Body of pancreas (tissue), 4 donors: ENCODE data around the gene PFKL. TPM values are rescaled to one million over a fixed set of nuclear protein-coding genes. Genes with fewer than 3 reads are reported as not detected.

Source experiments
- ATAC-seq: fragments of 150-250 bp; one replicate; pipeline ENCODE4 v1.9.1; 2016
- DNase-seq, 4 donors: peaks; one replicate each; pipeline ENCODE4 v3.0.0-alpha.2; 2019
- H3K27ac ChIP-seq, 4 donors: fragments of 200-600 bp; sonication (generic); 1 replicate in 3 of 4; 2 replicates in 1 of 4; pipeline versions ENCODE4 v1.5.1 to v1.6.1; 2016 to 2019; ENCODE audit warnings: mild to moderate bottlenecking in 1 of 4, mixed read lengths in 1 of 4, moderate library complexity in 1 of 4
- H3K27me3 ChIP-seq, 2 donors: fragments of 200-600 bp; sonication (generic); one replicate each; pipeline ENCODE4 v1.6.0; 2016; ENCODE audit warnings: mild to moderate bottlenecking in 1 of 2
- H3K36me3 ChIP-seq, 2 donors: fragments of 200-600 bp; sonication (generic); replicated peaks in 1 of 2; 2 replicates each; pipeline ENCODE4 v1.5.1; 2016; ENCODE audit warnings: low read depth in 2 of 2; ENCODE audit not compliant: insufficient read depth in 1 of 2
- H3K4me1 ChIP-seq: fragments of 200-600 bp; sonication (generic); one replicate; pipeline ENCODE4 v1.6.0; 2016
- H3K4me3 ChIP-seq, 2 donors: fragments of 200-600 bp; sonication (generic); 1 replicate in 1 of 2; 2 replicates in 1 of 2; pipeline ENCODE4 v1.5.1; 2016 to 2019
- H3K9me3 ChIP-seq, 3 donors: fragments of 200-600 bp; sonication (generic); 1 replicate in 2 of 3; 2 replicates in 1 of 3; pipeline ENCODE4 v1.5.1; 2016
- POLR2A ChIP-seq, 3 donors: fragments of 450-650 bp; IDR thresholded peaks; one replicate each; pipeline ENCODE4 v1.6.1; 2016; ENCODE audit warnings: antibody characterized with exemption in 3 of 3, mild to moderate bottlenecking in 2 of 3
- WGBS, 2 donors: methylation state at CpG; one replicate each; pipeline ENCODE4 v1.1.5; 2017; 5-methylcytosine and 5-hydroxymethylcytosine counted together
- intact Hi-C: fragments of 100-400 bp; cut with DNase I; formaldehyde crosslinking; loops from one replicate; pipeline ENCODE4 v1.15.1; 2023
- total RNA-seq, 2 donors: library from RNA; depleted of rRNA; stranded (reverse); fragments of >200 nt; gene quantifications; one replicate each; pipeline ENCODE4 v1.1.0, GENCODE V29; 2016
- TF ChIP-seq, protein P1 (sequence below), 7 experiments: fragments of 450-650 bp in 4 of 7; fragments of 200-600 bp in 3 of 7; sonication (generic) in 3 of 7; IDR thresholded peaks; one replicate each; pipeline ENCODE4 v1.5.1; 2016 to 2019; ENCODE audit warnings: antibody characterized with exemption in 7 of 7

Gene PFKL
- total RNA-seq, 2 donors from 2014 or later, result 56.8 to 104 TPM

DNA sequence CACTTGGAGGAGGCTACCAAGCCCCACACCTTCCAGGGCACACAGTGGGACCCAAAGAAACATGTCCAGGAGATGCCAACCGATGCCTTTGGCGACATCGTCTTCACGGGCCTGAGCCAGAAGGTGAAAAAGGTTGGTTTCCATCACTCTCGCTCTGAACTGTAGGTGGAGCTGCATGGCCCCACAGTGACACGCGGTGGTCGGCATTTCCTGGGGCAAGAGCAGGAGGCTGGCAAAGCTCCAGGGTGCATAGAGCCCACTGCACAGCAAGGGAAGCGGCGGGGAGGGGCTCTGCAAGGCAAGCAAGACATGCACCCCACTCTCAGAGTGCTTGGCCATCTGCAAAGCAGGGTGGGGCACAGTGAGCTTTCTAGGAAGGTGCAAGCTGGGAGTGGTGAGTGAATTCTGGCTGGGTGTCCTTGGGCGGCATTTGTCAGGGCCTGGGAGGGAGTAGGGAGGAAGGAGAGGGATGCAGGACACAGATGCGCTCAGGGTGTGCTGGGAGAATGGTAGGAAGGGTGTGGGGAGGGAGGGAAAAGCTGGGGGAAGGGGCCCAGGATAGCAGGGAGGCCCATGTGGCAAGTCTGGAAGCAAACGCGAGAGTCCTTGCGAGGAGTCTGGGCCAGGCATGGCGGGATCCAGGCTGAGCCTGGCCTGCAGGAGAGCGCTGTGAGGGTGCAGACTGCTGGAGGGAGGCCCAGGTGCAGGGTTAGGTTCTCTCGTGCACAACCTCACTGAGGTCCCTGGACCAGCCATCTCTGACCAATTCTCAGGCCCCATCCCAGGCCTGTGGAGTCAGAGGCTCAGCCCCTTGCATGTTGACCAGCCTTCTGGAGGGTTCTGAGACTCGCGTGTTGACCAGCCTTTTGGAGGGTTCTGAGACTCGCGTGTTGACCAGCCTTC, 64.5 kb downstream of the PFKL start:
- H3K27ac ChIP-seq, result no peak overlapping the region
- WGBS, 2 donors, result 70 to 77% methylated on average over 21 to 22 of the region's 22 CpGs
- H3K36me3 ChIP-seq, result no peaks in the 10 kb centered on the region
- intact Hi-C loops, result no loop called here
- no peak overlapping the region for H3K4me3 ChIP-seq
- DNase-seq (no peak), ATAC-seq (no peak)
- no peaks in the 10 kb centered on the region for H3K4me1 ChIP-seq
- no peaks in the 10 kb centered on the region for H3K9me3 ChIP-seq
- TF ChIP-seq POLR2A (IDR thresholded peaks at IDR 0.05), result no peak
- TF ChIP-seq, protein P1, sequence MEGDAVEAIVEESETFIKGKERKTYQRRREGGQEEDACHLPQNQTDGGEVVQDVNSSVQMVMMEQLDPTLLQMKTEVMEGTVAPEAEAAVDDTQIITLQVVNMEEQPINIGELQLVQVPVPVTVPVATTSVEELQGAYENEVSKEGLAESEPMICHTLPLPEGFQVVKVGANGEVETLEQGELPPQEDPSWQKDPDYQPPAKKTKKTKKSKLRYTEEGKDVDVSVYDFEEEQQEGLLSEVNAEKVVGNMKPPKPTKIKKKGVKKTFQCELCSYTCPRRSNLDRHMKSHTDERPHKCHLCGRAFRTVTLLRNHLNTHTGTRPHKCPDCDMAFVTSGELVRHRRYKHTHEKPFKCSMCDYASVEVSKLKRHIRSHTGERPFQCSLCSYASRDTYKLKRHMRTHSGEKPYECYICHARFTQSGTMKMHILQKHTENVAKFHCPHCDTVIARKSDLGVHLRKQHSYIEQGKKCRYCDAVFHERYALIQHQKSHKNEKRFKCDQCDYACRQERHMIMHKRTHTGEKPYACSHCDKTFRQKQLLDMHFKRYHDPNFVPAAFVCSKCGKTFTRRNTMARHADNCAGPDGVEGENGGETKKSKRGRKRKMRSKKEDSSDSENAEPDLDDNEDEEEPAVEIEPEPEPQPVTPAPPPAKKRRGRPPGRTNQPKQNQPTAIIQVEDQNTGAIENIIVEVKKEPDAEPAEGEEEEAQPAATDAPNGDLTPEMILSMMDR (IDR thresholded peaks at IDR 0.05), result no peak
- no peaks in the 10 kb centered on the region for H3K27me3 ChIP-seq

GRCh38 chr21:44365251-44365966, 65.6 kb downstream of the PFKL start:
- WGBS, 2 donors, result 79% methylated on average over 17 of the region's 18 CpGs; no CpG with 5 or more reads in 1 of the 2 donors
- no peaks in the 10 kb centered on the region for H3K9me3 ChIP-seq
- intact Hi-C loops, result no loop called here
- no peak overlapping the region for H3K4me3 ChIP-seq
- H3K36me3 ChIP-seq, result no peaks in the 10 kb centered on the region
- no peak for DNase-seq
- no peaks in the 10 kb centered on the region for H3K27me3 ChIP-seq
- H3K4me1 ChIP-seq, result peaks cover 5% of the 10 kb centered on the region
- ATAC-seq, result no peak
- TF ChIP-seq, protein P1 (IDR thresholded peaks at IDR 0.05), result no peak
- no peak for TF ChIP-seq POLR2A (IDR thresholded peaks at IDR 0.05)
- no peak overlapping the region for H3K27ac ChIP-seq

GRCh38 chr21:44365967-44366585, 66.2 kb downstream of the PFKL start:
- H3K27me3 ChIP-seq, result no peaks in the 10 kb centered on the region
- ATAC-seq, result no peak
- no peak overlapping the region for H3K4me3 ChIP-seq
- H3K9me3 ChIP-seq, result no peaks in the 10 kb centered on the region
- 80 to 83% methylated on average over 22 of the region's 22 CpGs for WGBS, 2 donors
- DNase-seq, result no peak
- intact Hi-C loops, result no loop called here
- H3K27ac ChIP-seq, result no peak overlapping the region
- peaks cover 9% of the 10 kb centered on the region for H3K4me1 ChIP-seq
- TF ChIP-seq POLR2A (IDR thresholded peaks at IDR 0.05), result no peak
- TF ChIP-seq, protein P1 (IDR thresholded peaks at IDR 0.05), result no peak
- H3K36me3 ChIP-seq, result no peaks in the 10 kb centered on the region

DNA sequence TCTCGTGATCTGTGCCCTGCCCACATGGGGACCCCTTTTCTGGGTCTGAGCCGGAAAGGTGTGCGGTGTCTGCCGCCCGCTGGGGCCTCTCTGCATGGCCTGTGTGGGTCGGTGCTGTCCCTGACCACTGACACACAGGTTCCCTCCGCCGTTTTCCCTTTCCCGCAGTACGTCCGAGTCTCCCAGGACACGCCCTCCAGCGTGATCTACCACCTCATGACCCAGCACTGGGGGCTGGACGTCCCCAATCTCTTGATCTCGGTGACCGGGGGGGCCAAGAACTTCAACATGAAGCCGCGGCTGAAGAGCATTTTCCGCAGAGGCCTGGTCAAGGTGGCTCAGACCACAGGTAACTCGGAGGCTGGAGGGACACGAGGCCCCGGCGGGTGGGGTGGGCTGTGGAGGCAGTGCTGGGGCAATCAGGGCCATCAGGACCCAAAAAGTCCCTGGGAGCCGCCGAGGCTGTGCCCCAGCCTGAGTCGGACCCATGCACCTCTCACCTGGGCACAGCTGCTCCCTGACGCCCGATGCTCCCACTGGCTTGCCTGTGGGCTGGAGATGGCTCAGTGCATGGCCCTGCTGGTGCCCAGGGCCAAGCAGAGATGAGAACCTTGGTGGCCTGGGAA, 66.8 kb downstream of the PFKL start:
- peaks cover 9% of the 10 kb centered on the region for H3K4me1 ChIP-seq
- H3K36me3 ChIP-seq, result no peaks in the 10 kb centered on the region
- no peak overlapping the region for H3K4me3 ChIP-seq
- ATAC-seq (no peak), DNase-seq (no peak)
- H3K27me3 ChIP-seq, result no peaks in the 10 kb centered on the region
- H3K9me3 ChIP-seq, result no peaks in the 10 kb centered on the region
- H3K27ac ChIP-seq, result no peak overlapping the region
- TF ChIP-seq, protein P1 (IDR thresholded peaks at IDR 0.05), result no peak
- no peak for TF ChIP-seq POLR2A (IDR thresholded peaks at IDR 0.05)
- intact Hi-C loops, result no loop called here
- WGBS, 2 donors, result 71 to 77% methylated on average over 23 to 24 of the region's 28 CpGs
